GM18517 (cell line): Measurements from ENCODE around the gene LRRC56.
A peak's percentile ranks its signal among the peaks of the same experiment; 100 is the strongest.

Experiments used
- ATAC-seq: cut with Tn5 transposase; IDR thresholded peaks from one replicate; pipeline ENCODE4 v1.9.1; 2021; ENCODE audit warnings: mild to moderate bottlenecking, moderate library complexity; ENCODE audit not compliant: unreplicated experiment

Gene LRRC56

GRCh38 chr11:518463-519202 lies 18.7 kb upstream of the LRRC56 start:
- no peak for ATAC-seq

GRCh38 chr11:520428-521176 lies 16.7 kb upstream of the LRRC56 start:
- no peak for ATAC-seq

- ATAC-seq: no peak
Observed at GRCh38 chr11:521177-521688, 16.1 kb upstream of the LRRC56 start.

GRCh38 chr11:526192-526591 lies 11.1 kb upstream of the LRRC56 start:
- no peak for ATAC-seq

GRCh38 chr11:528166-528814 lies 9.0 kb upstream of the LRRC56 start:
- ATAC-seq: no peak

GRCh38 chr11:528815-529727 lies 8.3 kb upstream of the LRRC56 start:
- ATAC-seq: no peak

- no peak for ATAC-seq
Observed at GRCh38 chr11:529728-530411, 7.5 kb upstream of the LRRC56 start.

GRCh38 chr11:530960-531831 lies 6.1 kb upstream of the LRRC56 start:
- no peak for ATAC-seq

GRCh38 chr11:531919-532526 lies 5.3 kb upstream of the LRRC56 start:
- no peak for ATAC-seq

- ATAC-seq: no peak
Observed at GRCh38 chr11:532527-532985, 4.8 kb upstream of the LRRC56 start.

- no peak for ATAC-seq
Observed at GRCh38 chr11:532986-533585, 4.2 kb upstream of the LRRC56 start.

- no peak for ATAC-seq
Observed at GRCh38 chr11:533586-534395, 3.5 kb upstream of the LRRC56 start.

- no peak for ATAC-seq
Observed at GRCh38 chr11:534396-535209, 2.7 kb upstream of the LRRC56 start.

- peak; percentile 1 for ATAC-seq
Observed at GRCh38 chr11:535210-535518, 2.2 kb upstream of the LRRC56 start.

- ATAC-seq: peak; percentile 53
Observed at GRCh38 chr11:535519-536454, 1.5 kb upstream of the LRRC56 start, which contains the start of gene HRAS. HRAS (minus strand) TSS chr11:535576.
